HG03571 (cell line): Measurements from ENCODE around the gene MUTYH.
"Not testable (repeated sequence)": the region's sequence is repeated elsewhere in the genome, so short reads cannot be mapped to it uniquely, and the experiment has no call there.

Source experiments
- ATAC-seq: cut with Tn5 transposase; IDR thresholded peaks from one replicate; pipeline ENCODE4 v1.9.1; 2021; ENCODE audit not compliant: unreplicated experiment

MUTYH gene

DNA sequence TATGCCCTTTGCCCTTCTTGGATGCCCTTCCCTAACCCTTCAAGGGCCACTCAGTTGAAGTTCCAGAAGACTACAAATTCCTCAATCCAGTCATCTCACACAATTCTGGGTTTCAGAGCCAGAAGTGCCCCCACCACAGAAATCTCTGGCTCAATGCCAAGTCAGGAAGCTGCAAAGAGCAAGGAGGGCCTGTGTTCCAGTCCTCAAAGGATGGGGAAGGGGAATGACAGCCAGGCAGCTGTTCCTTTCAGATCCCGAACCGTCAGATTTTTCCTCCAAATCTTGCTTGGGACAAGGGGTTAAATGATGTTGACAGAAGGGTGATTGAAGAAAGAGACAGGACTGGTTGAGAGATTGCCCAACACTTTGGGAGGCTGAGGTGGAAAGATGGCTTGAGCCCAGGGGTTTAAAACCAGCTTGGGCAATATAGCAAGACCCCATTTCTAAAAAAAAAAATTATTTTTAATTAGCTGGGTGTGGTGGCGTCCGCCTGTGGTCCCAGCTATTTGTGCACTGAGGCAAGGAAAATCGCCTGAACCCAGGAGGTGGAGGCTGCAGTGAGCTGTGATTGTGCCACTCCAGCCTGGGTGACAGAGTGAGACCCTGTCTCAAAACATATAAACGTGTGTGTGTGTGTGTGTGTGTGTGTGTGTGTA is 14.3 kb downstream of the MUTYH start:
- ATAC-seq = no peak

DNA sequence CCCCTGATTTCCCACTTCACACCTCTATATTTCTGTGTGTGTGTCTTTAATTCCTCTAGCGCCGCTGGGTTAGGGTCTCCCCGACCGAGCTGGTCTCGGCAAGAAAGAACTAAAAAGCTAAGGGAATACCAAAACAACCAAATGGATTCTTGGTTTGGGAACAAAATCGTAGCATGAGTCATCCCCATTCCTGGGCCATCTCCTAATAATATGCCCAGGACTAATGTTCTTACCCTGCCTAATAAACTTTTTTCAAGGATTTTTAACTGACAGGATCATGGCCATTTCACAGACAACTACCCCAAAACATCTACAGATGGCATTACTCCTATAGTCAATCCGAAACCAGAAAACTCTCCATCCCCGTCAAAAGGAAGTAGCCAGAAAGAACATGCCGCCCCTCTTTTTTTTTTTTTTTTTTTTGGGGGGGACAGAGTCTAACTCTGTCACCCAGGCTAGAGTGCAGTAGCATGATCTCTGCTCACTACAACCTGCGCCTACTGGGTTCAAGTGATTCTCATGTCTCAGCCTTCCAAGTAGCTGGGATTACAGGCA is 17.7 kb downstream of the MUTYH start:
- no peak for ATAC-seq

DNA sequence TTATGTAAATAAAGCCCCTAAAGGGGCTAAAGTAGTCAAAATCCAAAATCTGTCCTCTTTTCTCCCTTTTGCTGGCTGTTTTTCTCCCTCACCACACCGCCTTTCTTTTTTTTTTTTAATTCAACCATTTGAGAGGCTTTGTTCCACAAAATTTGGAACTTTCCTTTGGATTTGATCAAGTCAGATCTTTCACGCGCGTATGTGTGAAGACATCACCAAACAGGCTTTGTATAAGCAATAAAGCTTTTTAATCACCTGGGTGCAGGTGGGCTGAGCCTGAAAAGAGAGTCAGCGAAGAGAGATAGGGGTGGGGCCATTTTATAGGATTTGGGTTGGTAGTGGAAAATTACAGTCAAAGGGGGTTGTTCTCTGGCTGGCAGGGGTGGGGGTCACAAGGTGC is 18.8 kb downstream of the MUTYH start:
- ATAC-seq = no peak

- ATAC-seq = no peak
Measured at GRCh38 chr1:45319761-45320160, 20.5 kb downstream of the MUTYH start.

DNA sequence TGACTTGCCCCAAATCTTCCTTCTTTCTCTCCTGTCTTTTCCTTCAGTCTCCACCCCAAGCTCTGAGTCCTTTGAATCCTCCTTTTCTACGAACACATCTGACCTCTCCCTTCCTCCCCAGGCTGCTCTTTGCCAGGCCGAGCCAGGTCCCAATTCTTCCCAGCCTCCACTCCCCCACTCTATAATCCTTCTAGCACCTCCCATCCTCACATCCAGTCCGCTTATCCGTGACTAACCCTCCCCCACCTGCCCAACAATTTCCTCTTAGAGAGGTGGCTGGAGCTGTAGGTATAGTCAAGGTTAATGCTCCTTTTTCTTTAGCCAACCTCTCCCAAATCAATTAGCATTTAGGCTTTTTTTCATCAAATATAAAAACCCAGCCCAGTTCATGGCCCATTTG is 23.1 kb downstream of the MUTYH start:
- no peak for ATAC-seq

DNA sequence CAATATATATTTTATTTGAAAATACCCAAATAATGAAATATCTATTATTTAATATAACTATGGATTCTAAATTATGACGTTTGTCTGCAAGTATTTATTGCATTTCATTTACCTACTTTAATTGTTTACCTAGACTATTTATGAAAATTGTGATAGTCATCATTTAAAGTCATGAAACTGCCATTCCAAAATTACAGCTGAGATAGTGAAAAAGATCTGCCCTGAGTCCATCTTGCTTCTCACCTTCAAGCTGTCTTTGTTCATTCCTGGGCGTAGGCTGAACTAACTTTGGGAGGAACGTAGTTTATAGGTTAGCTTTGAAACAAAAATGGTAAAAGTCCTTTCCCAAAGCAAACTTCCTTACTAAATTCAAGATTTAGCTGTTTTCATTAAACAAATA is 26.0 kb downstream of the MUTYH start:
- no peak for ATAC-seq

GRCh38 chr1:45306905-45307304 is 33.3 kb downstream of the MUTYH start:
- ATAC-seq = no peak

DNA sequence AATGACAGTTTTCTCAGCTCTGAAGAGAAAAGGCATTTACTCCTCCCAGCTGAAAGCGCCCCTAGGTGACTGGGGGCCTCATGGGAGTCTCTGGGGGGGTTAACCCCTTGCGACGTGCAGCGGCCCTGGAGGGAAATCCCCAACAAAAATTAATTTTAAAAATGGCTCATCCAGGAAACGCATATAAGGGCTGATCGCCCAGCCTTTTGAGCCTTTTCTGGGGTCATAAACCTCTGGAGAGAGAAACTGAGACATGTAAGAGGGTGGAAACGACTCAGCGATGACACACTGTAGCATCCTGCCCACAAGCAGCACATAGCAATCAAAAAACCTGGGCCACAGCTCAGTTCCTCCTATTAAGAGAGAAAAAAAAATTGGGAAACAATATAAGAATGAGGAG is 33.9 kb downstream of the MUTYH start:
- ATAC-seq = no peak

DNA sequence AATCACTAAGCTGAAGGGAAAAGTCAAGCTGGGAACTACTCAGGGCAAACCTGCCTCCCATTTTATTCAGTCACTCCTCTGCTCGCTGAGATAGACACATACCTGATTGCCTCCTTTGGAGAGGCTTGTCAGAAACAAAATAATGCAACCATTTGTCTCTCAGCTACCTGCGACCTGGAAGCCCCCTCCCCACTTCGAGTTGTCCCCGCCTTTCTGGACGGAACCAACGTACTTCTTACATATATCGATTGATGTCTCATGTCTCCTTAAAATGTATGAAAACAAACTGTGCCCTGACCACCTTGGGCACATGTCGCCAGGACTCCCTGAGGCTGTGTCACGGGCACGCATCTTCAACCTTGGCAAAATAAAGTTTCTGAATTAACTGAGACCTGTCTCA is 35.0 kb downstream of the MUTYH start:
- no peak for ATAC-seq

DNA sequence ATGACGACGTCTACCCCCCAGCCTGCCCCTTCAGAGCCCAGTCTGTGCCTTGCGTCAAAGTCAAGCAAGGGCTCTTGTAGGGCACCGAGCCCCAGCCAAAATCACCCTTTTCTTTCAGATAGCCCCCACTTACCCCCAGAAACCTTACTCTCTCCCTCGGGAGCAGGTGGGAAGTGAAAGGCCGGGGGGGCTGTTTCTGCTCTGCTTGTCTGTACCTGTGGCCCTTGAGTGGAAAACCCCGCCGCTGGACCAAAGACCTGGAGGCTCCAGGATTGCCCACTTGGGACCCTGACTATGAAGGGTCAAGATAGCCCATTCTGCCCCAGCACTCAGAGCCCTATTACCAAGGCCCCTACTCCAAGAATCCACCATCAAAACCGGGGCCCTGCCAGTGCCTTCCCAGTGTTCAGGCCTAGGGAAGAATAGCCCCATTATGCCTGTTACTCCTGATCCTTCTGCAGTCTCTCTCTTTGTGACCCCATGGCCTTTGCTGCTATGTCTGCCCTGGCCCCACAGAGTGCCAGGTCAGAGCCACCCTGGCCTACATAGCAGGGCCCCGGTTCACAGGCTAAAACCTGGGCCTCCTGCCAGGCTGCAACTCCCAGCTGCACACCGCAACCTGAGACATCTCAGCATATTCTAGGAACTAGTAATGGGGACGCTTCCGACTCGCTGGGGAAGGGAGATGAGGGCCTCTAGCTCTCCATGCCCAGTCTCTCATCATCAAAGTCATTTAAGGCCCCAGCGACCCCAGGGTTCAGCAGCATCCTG is 35.7 kb downstream of the MUTYH start:
- ATAC-seq = no peak

- peak; percentile 70 for ATAC-seq
Measured at GRCh38 chr1:45303520-45304310, 36.5 kb downstream of the MUTYH start.

- ATAC-seq = no peak
Measured at GRCh38 chr1:45302505-45303150, 37.6 kb downstream of the MUTYH start.

DNA sequence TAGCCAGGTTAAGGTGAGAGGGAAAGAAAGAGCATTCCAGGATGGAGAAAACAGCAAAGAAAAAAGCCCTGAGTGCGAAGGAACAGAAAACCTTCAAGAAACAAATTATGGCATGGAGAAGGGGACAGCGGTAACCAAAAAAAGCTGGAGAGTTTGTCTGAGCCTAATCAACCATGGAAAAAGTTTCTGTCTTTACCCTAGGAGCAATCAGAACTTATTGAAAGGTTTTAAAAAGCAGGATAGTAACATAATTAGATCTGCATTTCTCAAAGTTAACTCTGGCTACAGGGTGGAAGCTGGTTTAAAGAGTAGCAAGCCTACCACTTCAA is 39.6 kb downstream of the MUTYH start:
- ATAC-seq = no peak

DNA sequence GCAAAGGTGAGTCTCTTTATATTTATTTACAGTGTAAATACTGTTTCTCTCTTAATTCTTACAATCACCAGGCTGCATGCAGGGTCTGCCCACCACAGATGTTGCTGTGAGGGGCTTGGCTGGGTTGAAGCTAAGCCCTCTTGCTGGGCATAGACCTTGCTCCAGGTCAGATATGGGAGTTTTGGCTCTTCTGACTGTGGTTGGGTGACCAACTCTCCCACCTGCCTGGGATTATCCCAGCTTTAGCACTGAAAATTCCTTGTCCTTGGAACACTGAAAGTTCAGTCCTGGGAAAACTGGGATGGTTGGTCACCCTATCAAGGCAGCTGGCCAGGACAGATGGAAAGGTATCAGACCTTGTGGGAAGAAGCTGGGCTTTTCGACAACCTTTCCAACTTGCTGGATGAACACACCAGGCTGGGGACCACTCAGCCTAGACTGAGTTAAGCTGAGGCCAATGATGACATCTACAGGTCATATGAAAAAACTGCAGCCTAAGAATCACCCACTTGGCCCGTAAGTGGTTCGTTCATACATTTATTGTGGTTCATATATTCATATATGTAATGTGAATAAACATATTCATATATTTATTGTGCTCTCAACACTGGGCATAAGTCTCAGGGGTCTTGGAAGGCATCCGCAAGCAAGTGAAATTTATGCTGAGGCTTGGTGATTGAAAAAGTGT is 40.1 kb downstream of the MUTYH start:
- no peak for ATAC-seq

- ATAC-seq = no peak
Measured at GRCh38 chr1:45299296-45299695, 40.9 kb downstream of the MUTYH start.

GRCh38 chr1:45297666-45298356 is 42.4 kb downstream of the MUTYH start:
- no peak for ATAC-seq

- ATAC-seq = no peak
Measured at GRCh38 chr1:45291716-45292115, 48.5 kb downstream of the MUTYH start.

GRCh38 chr1:45291002-45291401 is 49.2 kb downstream of the MUTYH start:
- ATAC-seq = not testable (repeated sequence)

DNA sequence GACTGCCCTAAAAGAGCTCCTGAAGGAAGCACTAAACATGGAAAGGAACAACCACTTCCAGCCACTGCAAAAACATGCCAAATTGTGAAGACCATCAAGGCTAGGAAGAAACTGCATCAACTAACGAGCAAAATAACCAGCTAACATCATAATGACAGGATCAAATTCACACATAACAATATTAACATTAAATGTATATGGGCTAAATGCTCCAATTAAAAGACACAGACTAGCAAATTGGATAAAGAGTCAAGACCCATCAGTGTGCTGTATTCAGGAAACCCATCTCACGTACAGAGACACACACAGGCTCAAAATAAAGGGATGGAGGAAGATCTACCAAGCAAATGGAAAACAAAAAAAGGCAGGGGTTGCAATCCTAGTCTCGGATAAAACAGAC is 53.7 kb downstream of the MUTYH start:
- ATAC-seq = not testable (repeated sequence)

- ATAC-seq = not testable (repeated sequence)
Measured at GRCh38 chr1:45284858-45285257, 55.4 kb downstream of the MUTYH start.
